ENCODE data around the gene CRB2.

CRB2 gene

DNA sequence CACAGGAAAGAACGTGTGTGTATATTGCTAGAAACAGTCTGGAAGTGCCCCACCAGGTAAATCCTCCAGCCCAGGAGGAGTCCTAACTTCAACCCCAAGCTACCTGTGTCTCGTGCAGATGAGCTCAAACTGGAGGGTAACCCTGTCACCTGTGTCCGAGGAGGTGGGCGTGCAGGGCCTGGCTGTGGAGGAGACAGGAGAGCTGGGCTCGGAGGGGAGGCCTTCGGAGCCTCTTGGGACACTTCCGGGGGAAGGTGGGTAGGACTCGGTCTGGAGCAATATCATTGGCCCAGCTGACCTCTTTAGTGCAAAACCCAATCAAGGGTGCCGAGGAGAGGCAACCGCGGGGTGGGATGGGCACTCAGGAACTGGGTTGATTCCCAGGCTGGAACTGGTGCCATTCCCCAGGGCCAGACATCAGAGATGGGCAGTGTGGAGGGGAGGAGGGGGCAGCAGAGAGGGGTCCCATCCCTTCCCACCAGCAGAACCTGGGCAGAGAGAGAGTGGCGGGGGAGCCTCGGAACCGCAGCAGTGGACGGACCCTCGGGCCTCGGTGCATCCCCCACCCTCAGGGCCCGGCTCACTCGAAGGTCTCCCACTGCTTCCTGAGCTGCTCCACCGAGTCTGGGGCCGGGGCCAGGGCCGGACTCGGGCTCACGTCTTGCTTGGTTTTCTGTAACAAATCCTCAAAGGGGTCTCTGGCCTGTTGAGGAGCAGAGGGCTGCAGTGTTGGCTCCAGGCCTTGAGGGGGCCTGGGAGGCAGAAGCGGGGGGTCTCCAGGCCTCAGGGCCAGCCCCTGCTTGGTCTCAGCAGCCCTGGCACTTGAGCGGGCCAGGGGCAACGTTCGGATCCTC is 25.1 kb downstream of the CRB2 start:
- TF ChIP-seq, protein P1, sequence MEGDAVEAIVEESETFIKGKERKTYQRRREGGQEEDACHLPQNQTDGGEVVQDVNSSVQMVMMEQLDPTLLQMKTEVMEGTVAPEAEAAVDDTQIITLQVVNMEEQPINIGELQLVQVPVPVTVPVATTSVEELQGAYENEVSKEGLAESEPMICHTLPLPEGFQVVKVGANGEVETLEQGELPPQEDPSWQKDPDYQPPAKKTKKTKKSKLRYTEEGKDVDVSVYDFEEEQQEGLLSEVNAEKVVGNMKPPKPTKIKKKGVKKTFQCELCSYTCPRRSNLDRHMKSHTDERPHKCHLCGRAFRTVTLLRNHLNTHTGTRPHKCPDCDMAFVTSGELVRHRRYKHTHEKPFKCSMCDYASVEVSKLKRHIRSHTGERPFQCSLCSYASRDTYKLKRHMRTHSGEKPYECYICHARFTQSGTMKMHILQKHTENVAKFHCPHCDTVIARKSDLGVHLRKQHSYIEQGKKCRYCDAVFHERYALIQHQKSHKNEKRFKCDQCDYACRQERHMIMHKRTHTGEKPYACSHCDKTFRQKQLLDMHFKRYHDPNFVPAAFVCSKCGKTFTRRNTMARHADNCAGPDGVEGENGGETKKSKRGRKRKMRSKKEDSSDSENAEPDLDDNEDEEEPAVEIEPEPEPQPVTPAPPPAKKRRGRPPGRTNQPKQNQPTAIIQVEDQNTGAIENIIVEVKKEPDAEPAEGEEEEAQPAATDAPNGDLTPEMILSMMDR (conservative IDR thresholded peaks at IDR 0.05; ENCODE audit: low read depth, low read length) = no peak
- no peak overlapping the region for H3K4me3 ChIP-seq (ENCODE audit: low read length)

DNA sequence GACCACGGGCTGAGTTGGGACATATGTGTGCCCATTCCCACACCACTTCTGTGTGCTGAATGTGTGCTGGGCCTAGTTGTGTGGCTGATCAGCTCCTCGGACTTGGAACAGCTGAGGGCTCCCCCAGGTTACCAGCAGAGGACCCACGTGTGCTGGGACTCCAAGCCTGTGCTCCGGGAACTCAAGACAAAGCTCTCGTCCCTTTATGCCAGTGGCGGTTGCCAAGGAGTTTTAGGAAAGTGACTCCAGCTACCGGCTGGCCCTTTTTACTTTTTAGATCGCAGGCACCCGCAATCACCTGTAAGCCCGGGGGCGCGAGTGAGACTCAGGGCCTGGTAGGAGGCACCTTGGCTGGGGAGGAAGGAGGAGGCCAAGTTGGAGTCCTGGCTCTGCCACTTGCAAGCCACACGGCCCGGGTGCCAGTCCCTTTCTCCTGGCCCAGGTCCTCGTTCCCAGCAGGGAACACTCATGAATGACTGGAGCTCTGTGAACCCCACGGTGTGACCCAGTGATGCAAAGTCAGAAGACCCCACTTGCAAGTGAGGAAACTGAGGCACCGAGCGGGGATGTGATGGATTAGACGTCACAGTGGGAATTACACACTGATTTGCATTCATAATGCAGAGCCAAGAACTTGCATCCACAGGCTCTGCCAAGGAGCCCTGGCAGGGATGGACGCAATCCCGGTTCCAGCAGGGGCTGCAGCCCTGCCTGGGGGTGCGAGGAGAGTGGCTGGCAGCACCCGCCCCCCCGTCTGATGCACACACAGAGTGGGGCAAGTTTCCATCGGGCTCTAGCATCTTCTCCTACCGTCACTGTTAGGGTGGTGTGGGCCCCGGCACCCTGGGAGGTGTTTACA is 26.9 kb downstream of the CRB2 start:
- no peak for DNase-seq (ENCODE audit: low read depth)
- TF ChIP-seq, protein P1 (conservative IDR thresholded peaks at IDR 0.05; ENCODE audit: low read depth, low read length) = no peak
- H3K4me3 ChIP-seq (ENCODE audit: low read length) = no peak overlapping the region

More for the DNA sequence above, 25.1 kb downstream of the CRB2 start:
- no peak for DNase-seq (ENCODE audit: low read depth)

DNA sequence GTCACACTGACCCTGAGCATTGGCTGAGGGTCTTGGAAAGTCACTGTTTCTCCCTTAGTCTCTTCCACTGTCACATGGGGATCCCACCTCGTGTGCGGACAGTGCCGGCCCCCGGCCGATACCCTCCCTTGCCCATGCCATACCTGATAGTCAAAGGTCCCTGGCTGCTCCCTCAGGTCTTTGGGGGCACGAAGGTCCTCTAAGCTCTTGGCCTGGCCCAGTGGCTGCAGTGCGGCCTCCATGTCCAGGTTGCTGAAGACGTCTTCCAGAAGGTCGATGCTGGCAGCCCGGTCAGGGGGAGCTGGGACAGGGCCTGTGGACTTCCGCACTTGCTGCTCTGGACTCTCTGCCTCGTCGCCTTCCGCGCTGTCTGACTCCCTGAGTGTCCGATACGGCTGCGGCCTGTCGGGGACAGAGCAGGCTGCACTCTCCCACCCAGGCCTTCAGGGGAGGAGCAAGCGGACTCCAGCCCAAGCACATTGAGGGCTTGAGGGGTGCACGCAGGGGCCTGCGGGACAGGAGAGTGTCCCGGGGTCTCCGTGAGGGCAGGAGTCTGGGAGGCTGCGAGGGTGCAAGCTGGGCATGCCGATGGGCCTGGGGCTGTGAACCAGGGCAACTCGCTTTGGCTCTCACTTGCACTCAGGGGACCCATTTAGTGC is 27.6 kb downstream of the CRB2 start:
- DNase-seq (ENCODE audit: low read depth) = no peak
- no peak overlapping the region for H3K4me3 ChIP-seq (ENCODE audit: low read length)
- TF ChIP-seq, protein P1 (conservative IDR thresholded peaks at IDR 0.05; ENCODE audit: low read depth, low read length) = no peak

DNA sequence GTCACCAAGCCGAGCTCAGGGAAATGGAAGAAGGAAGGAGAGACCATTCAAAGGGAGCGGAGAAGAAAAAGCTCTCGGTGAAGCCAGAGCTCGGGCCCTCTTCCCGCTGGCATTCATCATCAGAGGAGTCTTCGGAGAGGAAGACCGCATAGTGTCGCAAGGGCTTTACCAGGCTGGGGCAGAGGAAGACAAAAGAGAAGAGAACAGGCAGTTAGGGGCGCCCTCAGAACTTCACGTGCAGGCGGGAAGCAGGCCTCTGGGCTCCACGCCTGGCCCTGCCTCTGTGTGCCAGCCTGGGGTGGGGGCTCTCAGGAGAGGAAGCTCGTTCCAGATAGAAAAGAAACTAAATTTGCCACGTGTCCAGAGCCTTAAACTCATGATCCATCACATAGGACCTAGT is 31.7 kb downstream of the CRB2 start:
- TF ChIP-seq, protein P1 (conservative IDR thresholded peaks at IDR 0.05; ENCODE audit: low read depth, low read length) = no peak
- H3K4me3 ChIP-seq (ENCODE audit: low read length) = no peak overlapping the region
- no peak for DNase-seq (ENCODE audit: low read depth)

- TF ChIP-seq, protein P1 (conservative IDR thresholded peaks at IDR 0.05; ENCODE audit: low read depth, low read length) = no peak
- H3K4me3 ChIP-seq (ENCODE audit: low read length) = no peak overlapping the region
- no peak for DNase-seq (ENCODE audit: low read depth)
Observed at GRCh38 chr9:123389070-123389469, 33.1 kb downstream of the CRB2 start.

GRCh38 chr9:123389698-123390097 is 33.7 kb downstream of the CRB2 start:
- H3K4me3 ChIP-seq (ENCODE audit: low read length) = no peak overlapping the region
- TF ChIP-seq, protein P1 (conservative IDR thresholded peaks at IDR 0.05; ENCODE audit: low read depth, low read length) = no peak
- DNase-seq (ENCODE audit: low read depth) = no peak

Measured in retinal pigment epithelial cell (primary cell).